Testis (tissue), 3 donors: Measurements from ENCODE around the gene C1orf94. TPM values are rescaled to one million over a fixed set of nuclear protein-coding genes. Genes with fewer than 3 reads are reported as not detected.

ENCODE experiments used
- DNase-seq: peaks from one replicate; pipeline ENCODE4 v3.0.0-alpha.2; 2019
- H3K27ac ChIP-seq, 2 donors: fragments of 200-600 bp; sonication (generic); one replicate each; pipeline ENCODE4 v1.5.1; 2019
- H3K27me3 ChIP-seq: fragments of 200-600 bp; sonication (generic); one replicate; pipeline ENCODE4 v1.5.1; 2019
- H3K36me3 ChIP-seq: fragments of 200-600 bp; sonication (generic); one replicate; pipeline ENCODE4 v1.5.1; 2017; ENCODE audit warnings: low read depth; ENCODE audit errors: missing control alignments
- H3K4me1 ChIP-seq: fragments of 200-600 bp; sonication (generic); one replicate; pipeline ENCODE4 v1.5.1; 2019
- H3K4me3 ChIP-seq, 2 donors: fragments of 200-600 bp; sonication (generic); one replicate each; pipeline ENCODE4 v1.5.1; 2017 to 2019
- H3K9me3 ChIP-seq: fragments of 200-600 bp; sonication (generic); one replicate; pipeline ENCODE4 v1.5.1; 2017
- CTCF ChIP-seq, 3 experiments: fragments of 450-650 bp in 2 of 3; fragments of 200-600 bp in 1 of 3; sonication (generic) in 1 of 3; IDR thresholded peaks; one replicate each; pipeline ENCODE4 v1.5.1; 2016 to 2019; ENCODE audit warnings: antibody characterized with exemption in 3 of 3, mild to moderate bottlenecking in 2 of 3, moderate library complexity in 1 of 3
- POLR2A ChIP-seq: fragments of 450-650 bp; IDR thresholded peaks from one replicate; pipeline ENCODE4 v1.6.1; 2017; ENCODE audit warnings: antibody characterized with exemption, mild to moderate bottlenecking, moderate library complexity
- WGBS, 2 donors: methylation state at CpG; one replicate each; pipeline ENCODE4 v1.1.5; 2018; 5-methylcytosine and 5-hydroxymethylcytosine counted together
- intact Hi-C: fragments of 100-400 bp; cut with DNase I; formaldehyde crosslinking; loops from one replicate; pipeline ENCODE4 v1.15.1; 2023; ENCODE audit warnings: low total_unique reads
- polyA plus RNA-seq: library from polyadenylated mRNA; stranded (reverse); fragments of 350-450 nt; fragmentation: Illumina TruSeq; extraction: RNeasy Lipid Tissue Mini Kit (QIAGEN cat#74804); gene quantifications from one replicate; pipeline ENCODE4 v1.2.3, GENCODE V29; 2014; ENCODE audit warnings: low read depth, low replicate concordance; ENCODE audit not compliant: insufficient read depth
- total RNA-seq, 2 donors: library from RNA; depleted of rRNA; stranded (reverse); fragments of >200 nt; gene quantifications; one replicate each; pipeline ENCODE4 v1.2.3, GENCODE V29; 2016

Gene C1orf94
- total and polyA plus RNA-seq, 3 donors from 2014 or later = 16.5 to 68.8 (median 17.9) TPM

DNA sequence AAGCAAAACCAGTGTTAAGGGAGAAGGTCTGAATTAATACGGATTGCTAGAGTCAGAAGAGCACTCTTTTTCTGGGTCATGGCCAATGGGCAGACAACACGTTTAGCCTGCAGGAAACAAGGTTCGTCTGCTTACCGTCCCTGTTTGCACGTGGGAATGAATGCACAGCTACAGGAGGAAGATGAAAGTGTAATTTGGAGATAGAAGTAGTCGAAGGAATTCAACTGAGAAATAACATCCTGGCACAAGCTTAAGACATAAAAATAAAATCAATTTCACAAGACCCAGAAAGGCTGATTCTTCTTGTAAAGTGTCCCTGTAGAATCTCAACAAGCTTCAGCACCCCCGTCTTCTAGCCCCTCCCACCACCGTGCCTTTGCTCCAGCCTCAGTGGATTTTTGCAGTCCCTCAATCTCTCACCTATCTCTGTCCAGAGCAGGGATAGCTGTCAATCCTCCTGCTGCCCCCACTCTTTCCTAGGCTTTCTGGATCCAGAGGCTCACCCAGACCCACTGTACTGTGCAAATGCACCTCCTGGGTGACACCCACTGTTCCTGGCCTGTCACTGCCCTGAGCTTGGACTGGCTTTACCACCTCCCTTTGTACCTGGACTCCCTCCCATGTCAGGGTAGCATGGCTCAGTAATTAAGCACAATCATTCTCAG lies 60.6 kb downstream of the C1orf94 start:
- peaks cover 5% of the 10 kb centered on the region for H3K4me1 ChIP-seq
- H3K27ac ChIP-seq = no peak overlapping the region
- no peaks in the 10 kb centered on the region for H3K36me3 ChIP-seq
- no peak overlapping the region for H3K4me3 ChIP-seq
- intact Hi-C loops = no loop called here
- no peaks in the 10 kb centered on the region for H3K9me3 ChIP-seq
- 13 to 33% methylated on average over 8 of the region's 8 CpGs for WGBS, 2 donors
- no peak for DNase-seq
- no peaks in the 10 kb centered on the region for H3K27me3 ChIP-seq
- TF ChIP-seq POLR2A (no peak), CTCF (IDR thresholded peaks at IDR 0.05) (no peak)

DNA sequence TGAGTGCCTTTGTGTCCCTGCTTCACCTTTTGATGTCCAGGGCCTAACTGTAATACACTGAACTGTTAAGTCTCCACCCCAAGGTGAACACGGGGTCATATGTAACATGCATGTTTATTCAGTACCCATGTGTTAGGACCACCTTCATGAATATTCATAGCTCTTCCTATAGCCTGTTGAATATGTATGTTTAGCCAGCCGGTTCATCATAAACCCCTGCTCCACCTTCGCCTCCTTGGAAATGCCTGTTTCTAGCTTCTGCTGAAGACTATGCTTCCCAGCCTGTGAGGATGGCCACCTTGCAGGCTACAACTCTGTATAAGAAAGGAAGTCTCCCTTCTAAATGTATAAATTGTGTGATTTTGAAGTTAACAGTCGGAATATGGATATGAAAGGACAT lies 69.3 kb downstream of the C1orf94 start:
- no peak overlapping the region for H3K4me3 ChIP-seq
- TF ChIP-seq POLR2A (no peak), CTCF (IDR thresholded peaks at IDR 0.05) (no peak)
- H3K9me3 ChIP-seq = no peaks in the 10 kb centered on the region
- no peak overlapping the region for H3K27ac ChIP-seq
- intact Hi-C loops = no loop called here
- no peaks in the 10 kb centered on the region for H3K36me3 ChIP-seq
- H3K27me3 ChIP-seq = no peaks in the 10 kb centered on the region
- DNase-seq = no peak
- H3K4me1 ChIP-seq = no peaks in the 10 kb centered on the region
- WGBS, 2 donors = 86 to 88% methylated on average over 4 of the region's 4 CpGs

DNA sequence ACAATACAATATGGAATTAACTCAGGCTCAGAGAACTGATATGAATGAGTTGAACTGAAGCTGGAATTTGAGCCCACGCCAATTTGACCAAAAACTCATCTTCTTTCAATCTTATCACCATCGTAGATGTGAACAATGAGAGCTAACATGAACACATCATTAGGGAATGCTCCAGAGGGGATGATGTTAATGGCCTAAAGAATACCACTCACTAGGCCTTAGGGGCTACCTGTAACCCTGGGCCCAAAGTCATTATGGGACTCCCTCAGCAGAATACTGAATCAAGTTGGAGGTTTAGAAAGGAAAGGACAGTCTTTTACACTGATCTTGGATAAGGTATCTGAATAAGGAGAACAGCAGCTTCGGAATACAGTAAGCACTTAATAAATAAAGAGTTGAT lies 73.6 kb downstream of the C1orf94 start:
- Histone ChIP-seq H3K9me3 (no peaks in the 10 kb centered on the region), H3K36me3 (no peaks in the 10 kb centered on the region), H3K27me3 (no peaks in the 10 kb centered on the region), H3K4me1 (no peaks in the 10 kb centered on the region), H3K4me3 (no peak overlapping the region), H3K27ac (no peak overlapping the region)
- DNase-seq = no peak
- TF ChIP-seq CTCF (IDR thresholded peaks at IDR 0.05) = no peak
- no peak for TF ChIP-seq POLR2A
- intact Hi-C loops = no loop called here
- 46% methylated on average over 3 of the region's 3 CpGs for WGBS, 2 donors

DNA sequence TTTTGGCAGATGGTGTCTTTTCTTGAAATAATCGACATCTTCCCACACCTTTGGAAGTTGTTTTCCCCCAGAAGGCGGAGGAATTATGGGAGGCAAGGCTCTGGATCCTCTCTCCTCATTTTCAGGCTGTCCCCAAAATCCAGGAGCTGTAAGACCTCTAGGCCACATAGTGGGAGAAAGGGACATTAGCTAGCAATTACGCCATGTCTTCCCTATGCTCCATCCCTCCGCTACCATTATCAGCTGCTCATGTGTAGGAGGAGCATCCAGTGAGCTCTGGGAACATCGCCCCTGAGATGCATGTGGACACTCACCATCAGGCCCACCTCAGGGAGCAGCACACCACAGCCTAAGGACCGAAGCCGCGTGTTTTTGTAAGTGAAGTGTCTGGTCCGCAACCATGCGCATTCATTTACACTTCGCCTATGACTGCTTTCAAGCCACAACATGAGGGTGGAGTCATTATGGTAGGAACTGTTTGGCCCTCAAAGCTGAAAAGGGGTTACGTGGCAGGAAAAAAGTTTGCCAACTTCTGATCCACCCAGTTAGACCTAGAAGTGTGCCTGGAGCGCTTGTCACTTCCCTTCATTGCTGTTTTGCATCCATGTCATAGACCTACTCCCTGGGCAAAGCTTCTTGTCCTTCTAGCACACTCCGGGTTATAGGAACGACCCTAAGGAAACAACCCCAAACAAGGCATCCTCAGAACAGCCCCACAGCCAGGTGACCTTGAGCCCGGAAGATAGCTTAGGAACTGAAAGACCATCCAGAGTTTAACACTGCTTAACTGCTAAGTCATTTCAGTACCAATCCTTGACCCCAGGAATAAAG lies 85.5 kb downstream of the C1orf94 start:
- no peaks in the 10 kb centered on the region for H3K9me3 ChIP-seq
- TF ChIP-seq CTCF (IDR thresholded peaks at IDR 0.05) = no peak
- TF ChIP-seq POLR2A = no peak
- no peak overlapping the region for H3K27ac ChIP-seq
- H3K4me1 ChIP-seq = no peaks in the 10 kb centered on the region
- no peaks in the 10 kb centered on the region for H3K36me3 ChIP-seq
- no peak for DNase-seq
- intact Hi-C loops = no loop called here
- H3K4me3 ChIP-seq = no peak overlapping the region
- 78 to 81% methylated on average over 16 of the region's 16 CpGs for WGBS, 2 donors
- H3K27me3 ChIP-seq = no peaks in the 10 kb centered on the region
